NCI-H2196 treated with DMSO at 0.1 percent for 48 hours (cell line): ENCODE results near the gene ARAP1.
A peak's percentile ranks its signal among the peaks of the same experiment; 100 is the strongest.
"Not testable (repeated sequence)": the region's sequence is repeated elsewhere in the genome, so short reads cannot be mapped to it uniquely, and the experiment has no call there.

Source experiments
- DNase-seq: peaks from one replicate; lab custom pipeline; 2025; ENCODE audit not compliant: unreplicated experiment; lab: John Stamatoyannopoulos, UW

The ARAP1 gene

DNA sequence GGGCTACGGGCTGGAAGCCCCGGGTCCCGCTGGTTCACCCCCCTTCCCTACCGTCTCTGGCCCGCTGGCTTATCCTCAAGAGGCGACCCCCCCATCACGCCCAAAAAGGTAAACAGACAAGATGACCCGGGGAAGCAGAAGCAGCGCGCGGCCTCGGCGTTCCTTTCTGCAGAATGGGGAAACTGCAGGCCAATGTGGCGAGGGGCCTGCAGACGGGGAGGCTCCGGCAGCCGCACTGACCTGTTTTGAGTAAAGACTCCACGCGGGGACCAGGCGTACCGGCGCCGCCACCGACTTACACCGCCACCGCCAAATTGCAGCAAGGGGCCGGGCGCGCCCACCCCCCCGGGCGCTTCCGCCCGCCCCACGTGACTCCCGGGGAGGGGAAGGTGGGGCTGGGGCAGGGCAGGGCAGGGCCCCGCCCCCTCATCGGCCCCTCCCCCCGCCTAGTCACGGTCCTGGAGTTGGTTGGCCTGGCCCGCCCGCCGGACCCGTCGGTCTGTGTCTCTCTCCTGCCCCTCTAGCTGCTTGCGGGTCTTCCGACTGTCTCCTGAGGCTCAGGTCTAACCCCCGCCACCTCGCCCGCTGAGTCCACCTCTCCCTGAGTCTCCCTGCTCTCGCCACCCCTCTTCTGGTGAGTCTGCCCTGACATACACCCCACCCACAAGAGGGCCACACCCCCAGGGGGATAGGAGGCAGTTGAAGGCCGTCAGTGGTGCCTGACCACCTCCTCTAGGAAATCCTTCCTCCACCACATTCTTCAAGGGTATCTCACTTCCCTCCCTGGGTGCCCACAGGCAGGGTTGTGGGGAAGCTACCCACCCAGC, at the start of gene ARAP1:
ARAP1 (minus strand) TSS at position 321 of the 827 bp plus-strand sequence. CDS start 25,280 bp downstream, outside the sequence.
- DNase-seq, result no peak

DNA sequence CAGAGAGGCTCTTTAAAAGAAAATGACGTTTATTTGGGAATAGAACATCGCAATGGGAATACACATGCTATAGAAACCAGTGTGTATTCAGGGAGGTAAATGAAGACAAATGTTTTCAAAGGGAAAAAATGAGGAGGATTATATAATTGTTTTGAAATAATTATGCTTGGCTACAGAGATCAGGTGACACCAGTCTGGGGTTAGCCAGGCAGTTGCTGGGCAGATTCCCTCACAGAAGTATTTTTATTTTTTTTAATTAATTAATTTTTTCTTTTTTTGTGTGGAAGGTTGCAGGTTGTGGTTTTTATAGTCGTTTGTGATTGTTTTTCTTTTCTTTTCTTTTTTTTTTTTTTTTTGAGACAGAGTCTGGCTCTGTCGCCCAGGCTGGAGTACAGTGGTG, 47.2 kb upstream of the ARAP1 start:
- no peak for DNase-seq

DNA sequence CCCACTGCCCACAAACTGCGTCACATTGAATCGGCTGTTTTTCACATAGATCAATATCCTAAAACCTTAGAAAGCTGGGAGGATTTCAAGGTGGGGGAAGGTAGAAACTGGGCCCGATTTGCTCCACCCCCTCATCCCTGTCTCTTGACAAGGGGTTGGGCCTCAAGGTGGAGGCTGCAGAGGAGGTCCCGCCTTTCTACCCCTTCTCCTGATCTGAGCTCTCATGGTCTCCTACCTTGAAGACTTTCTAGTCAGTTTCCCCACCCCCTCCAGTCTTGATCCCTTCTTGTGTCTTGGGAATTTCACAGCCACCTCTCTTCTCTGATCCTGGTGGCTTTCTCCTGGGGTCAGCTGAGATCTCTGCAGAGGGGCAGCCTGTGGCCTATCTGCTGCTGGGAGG, 46.2 kb upstream of the ARAP1 start:
- DNase-seq, result no peak

DNA sequence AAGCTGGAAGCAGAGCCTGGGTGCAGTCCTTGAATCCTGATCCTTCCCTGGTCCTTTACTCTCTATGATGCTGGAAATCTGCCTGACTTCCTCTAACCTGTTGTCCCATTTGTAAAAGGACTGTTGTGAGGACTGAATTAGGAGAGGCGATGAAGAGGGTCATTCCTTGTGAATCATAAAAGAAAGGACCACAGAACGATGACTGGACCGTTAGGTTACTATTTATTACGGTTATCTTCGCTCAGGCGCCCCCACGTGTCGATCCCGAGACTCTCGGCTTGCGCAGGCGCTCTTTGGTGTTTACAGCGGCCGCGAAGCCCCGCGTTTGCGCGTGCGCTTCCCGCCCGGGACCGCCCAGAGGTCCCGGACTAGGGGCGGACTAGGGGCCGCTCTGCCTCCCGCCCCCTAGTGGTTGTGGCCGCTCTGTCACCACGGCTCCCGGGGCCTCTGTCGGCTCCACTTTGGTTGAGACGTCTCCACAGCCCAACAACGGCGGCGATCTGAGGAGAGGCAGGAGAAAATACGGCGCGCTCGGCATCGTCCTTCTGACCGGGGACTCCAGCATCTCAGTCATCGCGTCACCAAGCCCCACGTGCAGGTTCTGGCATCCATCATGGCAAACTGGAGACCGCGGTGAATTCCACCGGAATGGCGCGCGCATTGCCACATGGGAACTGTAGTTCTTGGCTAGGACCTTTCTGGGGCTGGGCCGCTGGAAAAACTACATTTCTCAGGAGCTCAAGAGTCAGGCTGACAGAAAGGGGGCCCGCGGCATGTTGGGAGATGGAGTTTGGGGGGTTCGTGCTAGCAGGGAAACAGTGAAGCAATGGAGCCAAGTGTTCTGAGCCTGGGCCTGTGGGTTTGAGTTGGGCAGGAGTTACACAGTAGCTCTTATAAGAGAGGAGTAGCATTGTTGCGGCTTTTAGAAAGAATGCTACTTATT, 41.5 kb upstream of the ARAP1 start, which contains the start of gene STARD10:
STARD10 (minus strand) TSS at position 623 of the 943 bp plus-strand sequence. CDS start 12,866 bp downstream, outside the sequence.
- peak; percentile 84 for DNase-seq

DNA sequence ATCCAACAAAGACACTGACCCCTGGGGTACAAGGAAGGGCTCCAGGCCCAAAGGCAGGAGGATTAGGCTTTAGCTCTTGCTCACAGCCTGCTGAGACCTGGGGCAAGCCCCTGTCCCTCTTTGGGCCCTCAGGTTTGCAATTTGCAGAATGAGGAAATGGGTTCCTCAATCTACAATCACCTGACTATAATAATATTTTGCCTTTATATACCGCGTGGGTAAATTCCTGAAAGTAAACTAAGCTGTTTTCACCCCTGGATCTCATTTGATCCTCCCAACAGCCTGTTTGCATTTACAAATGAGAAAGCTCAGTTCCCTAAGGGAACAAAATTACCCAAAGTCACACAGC, 40.8 kb upstream of the ARAP1 start:
- DNase-seq, result no peak

DNA sequence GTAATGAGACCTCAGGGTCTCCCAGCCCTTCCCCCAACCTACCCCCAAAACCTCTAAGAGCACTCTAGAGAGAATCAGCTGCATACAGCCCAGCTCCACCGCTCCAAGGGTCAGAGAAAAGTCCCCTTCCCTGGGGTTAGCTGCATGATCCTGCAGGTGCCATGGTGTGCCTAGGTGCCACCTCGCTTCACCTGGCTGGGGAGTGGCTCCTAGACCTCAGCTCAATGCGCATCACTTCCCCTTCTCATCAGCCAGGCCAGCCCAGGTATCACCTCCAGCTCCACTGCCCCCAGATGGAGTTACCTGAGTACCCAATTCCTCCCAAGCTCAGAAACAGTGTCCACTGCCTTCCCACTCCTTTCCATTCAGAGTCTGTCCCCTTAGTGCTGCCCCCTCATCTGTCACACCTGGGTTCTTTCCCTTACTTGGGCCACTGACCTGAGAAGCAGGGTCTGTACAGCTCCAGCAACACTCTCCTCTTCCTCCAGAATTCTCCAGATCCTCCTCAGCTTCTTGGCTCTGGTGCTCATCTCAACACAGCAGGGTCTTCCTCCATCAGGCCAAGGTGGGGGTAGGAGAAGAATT, 40.3 kb upstream of the ARAP1 start:
- DNase-seq, result no peak

DNA sequence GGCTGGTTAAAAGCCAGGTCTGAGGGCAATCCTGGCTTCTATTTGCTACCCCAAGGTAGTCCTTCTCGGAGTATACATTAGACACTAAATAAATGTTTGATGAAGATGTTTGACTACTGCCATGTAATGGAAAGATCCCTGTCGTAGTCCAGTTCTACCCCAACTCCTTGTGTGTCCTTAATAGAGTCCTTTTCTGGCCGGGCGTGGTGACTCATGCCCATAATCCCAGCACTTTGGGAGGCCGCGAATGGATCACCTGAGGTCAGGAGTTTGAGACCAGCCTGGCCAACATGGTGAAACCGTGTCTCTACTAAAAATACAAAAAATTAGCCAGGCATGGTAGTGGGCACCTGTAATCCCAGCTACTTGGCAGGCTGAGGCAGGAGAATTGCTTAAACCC, 39.0 kb upstream of the ARAP1 start:
- DNase-seq, result not testable (repeated sequence)

DNA sequence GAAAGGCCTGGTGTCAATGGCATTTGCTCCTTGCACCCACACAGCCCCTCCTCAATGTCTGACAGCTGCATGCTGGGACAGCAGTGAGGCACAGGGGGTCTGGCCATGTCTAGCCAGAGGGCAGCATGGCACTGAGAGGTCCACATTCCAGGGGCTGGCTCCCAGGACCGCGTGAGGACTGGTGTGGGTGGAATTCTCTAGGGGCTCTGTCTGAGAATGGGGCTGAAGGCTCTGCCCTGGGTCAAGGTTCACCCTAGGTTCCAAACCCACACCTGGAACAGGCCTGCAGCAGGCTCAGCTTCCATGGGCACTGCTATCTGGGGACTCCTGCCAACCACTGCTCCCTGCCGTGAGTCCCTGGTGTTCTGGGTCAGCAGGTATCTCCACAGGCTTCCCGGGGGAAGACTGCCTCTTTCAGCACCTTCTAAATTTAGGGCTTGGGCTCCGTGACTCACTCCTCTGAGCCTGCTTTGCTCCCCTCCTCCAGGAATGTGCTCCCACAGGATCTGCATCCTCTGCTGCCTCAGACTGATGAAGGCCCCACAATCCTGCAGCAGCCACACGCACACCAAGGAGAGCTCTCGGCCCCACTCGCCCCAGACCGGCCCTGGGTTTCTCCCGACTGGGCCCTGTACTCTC, 37.4 kb upstream of the ARAP1 start:
- no peak for DNase-seq

DNA sequence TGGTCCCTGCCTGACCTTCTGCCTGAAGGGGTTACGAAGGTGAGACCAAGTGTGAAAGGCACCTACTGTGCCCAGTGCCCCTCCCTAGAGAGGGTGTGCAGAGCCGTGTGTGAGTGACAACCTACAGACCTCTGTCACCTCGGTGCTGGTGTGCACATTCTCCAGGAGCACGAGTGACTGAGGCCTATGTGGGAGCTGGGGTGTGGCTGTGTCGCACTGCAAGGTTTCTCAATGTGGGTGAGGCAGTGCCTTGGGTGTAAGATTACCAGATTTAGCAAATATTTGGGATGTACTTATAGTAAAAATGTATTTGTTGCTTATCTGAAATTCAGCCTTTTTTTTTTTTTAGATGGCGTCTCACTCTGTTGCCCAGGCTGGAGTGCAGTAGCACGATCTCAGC, 36.0 kb upstream of the ARAP1 start:
- DNase-seq, result no peak

DNA sequence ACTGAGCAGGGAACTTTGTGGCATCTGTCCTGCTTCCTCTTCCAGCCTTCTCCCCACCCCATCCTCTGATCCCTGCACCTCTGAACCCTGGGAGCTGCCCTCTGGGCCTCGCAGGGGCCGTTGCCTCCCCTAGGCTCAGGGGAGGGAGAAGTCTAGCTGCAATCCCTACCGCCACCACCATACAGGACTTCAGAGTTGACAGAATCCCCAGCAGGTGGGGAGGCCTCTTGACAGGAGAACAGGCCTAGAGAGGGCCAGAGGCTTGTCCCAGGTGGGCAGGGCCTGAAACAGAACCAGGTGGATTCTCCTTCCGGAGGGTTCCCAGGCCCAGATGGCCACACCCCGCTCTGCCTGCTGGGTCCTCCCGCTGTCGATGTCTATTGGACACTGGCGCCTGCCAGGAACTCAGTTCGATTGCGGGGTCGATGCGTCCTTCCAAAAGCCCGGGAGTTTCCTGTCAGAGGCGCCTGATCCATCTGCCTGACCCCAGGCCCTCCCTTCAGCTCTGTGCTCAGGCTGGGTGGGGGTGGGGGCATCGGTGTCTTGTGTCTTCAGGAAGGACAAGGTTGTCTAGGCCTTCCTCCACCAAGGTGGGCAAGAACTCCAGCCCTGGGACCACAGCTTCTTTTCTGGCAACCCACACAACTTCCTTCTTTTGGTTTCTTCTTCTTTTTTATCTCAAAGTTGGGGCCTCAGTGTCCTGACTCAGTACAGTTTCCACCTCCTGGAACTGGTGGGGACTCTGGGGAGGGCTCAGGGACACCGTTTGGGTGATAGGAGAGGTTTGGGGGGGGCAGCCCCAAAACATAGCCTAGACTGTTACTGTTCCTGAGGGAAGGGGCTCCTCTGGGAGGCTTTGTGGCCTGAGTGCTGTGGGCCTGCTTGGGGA, 35.3 kb upstream of the ARAP1 start:
- no peak for DNase-seq

DNA sequence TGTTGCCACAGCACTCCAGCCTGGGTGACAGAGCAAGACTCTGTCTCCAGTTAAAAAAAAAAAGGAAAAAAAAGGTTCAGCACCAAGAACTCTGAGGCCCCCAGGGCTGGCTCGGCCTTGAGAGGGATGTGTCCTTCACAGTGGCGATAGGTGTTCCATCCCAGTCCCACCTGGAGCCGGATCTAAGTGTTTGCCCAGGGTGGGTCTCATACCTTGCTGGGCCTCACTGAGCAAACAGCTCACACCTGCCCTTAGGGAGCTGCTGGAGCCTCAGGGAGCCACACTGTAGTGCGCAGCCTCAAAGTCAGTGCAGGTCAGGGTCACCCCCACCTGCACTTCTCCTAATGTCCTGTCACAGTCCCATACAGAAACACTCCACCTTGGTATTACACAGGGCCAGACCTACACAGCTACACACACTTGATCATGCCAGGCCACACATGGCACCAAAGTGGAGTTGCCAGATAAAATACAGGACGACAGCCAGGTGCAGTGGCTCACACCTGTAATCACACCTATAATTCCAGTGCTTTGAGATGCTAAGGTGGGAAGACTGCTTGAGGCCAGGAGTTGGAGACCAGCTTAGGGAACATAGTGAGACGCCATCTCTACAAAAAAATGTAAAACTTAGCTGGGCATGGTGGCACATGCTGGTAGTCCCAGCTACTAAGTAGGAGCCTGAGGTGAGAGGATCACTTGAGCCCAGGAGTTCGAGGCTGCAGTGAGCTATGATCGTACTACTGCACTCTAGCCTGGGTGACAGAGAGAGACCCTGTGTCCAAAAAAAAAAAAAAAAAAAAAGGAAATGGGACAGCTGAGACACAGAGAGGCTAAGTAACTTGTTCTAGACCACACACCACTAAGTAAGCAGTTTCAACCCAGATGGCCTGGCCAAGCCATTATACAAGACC, 34.4 kb upstream of the ARAP1 start:
- peak; percentile 39 for DNase-seq

DNA sequence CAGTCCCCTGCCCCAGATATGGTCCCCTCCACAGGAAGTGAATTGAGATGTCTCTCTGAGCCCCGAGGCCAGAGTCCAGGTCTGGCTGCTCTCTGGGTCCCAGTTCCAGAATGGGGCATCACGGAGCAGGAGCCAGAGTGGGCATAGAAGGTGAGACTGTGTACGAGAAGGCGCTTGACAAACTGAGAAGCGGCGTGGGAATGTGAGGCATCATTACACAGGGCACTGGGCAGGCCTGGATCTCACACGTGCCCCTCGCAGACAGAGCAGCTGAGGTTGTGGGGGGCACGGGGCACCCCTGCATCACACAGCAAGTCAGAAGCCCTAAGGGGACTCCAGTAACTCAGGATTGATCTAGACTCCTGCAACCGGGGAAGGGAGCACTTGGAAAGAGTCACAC, 32.5 kb upstream of the ARAP1 start:
- DNase-seq, result no peak

DNA sequence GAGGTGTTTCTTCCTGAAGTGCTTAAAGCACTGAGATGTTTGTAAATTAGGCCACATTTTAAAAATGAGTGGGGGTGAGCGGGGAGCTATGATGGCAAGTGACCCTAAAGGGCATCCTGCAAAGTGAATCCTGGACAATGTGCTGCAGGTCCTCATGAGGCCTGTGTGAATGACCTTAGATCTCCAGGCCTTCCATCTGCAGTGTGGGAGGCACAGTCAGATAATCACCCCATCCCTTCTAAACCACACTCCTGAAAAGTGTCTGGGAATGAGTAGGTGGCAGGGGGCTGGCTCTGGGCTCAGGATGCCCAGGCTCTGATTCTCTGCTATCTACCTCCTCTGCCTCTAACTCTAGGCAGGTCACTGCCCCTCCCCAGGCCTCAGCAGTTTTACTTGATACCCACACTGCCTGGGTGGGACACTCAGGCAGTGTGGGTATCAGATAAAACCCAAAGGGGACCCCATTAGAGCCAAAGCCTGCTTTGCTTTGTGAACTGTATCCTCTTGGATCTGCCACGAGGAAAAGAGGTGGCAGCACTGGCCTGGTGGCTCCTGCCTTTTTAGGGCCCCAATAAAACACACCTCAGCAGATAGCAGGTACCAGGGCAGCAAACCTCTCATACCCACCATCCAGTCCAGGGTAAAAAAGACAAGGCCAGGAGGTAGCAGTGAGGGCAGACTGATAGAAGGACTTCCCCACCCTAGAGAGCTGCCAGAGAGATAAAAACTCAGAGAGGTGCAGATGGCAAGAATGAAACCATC, 31.1 kb upstream of the ARAP1 start:
- no peak for DNase-seq

DNA sequence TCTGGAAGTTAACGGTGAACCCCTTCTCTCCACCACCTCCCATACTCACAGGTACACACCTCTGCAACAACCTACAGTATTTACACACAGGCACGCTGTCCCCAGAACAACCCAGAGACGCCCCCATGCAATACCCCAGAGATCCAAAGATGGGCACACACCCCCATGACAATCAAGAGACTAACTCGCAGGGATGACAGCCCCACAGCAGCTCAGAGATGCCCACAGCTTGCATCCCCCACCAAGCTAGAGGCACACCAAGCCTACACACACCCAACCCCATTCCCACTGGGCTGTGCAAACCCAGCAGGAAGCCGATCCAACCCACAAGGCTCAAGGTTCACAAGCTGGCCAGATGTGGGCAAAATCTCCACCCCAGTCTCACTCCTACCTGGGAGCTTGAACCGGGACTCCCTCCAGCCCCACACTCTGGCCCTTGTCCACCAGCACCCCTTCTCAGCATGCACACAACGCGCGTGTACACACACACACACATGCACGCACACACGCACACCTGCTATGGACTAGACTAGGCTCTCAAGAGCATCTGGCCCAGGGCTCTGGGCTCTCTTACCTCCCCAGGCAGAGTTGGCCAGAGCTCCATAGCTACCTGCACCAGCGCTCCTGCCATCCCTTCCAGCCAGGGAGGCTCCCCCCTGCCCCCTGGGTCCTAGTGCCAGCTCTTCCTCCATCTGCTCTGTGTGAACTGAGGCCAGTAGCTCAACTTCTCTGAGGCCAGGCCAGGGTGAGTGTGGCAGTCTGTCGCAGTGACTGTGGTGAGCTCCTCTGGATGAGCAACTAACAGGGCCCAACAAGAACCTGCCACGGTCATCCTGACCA, 30.1 kb upstream of the ARAP1 start:
- peak; percentile 26 for DNase-seq

DNA sequence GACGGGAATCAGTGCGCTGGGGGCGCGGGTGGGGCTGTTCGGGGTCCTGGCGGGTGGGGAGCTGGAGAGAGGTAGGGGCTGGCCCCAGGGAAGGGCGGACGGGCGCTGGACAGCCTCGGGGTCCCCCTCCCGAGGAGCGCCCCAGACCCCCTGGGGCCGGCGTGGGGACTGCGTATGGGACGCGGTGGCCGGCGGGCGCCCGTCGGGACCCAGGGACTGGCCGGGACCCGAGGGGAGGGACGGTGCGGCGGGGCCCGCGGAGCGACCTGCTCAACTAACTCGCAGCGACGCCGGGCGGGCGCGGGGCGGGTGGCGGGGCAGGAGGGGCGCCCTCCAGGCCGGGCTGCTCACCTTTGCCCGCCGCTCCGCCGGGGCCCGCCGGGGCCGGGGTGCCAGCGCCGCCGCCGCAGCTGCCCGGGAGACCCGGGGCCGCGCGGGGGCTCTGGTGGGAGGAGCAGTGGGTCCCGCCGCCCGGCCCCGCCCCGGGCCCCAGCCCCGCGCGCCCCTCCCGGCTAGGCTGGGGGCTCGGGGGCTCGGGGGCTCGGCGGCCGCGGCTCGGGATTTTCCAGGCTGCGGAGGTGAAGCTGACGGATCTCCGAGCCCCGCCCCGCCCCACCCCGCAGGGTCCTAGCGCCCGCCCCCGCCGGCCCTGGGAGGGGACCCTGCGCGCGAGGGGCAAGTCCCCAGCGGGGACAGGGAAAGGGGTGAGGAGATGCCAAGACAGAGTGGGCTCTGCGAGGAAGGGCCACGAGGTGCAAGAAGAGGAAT, 29.3 kb upstream of the ARAP1 start:
- DNase-seq, result no peak

DNA sequence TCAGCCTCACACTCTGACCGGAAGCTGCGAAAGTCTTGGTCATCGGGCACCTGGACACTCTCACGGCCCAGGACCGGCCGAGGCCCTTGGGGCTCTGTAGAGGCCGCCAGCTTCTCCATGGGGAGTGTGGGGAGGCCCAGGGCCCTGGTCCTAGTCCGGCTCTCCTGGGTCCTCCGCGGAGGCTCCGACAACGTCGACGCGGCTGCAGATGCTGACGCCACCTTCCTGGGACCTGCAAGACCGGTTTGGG, 28.8 kb upstream of the ARAP1 start:
- no peak for DNase-seq
